Measurements from ENCODE around the gene PPP2R2D.
"Not testable (repeated sequence)": the region's sequence is repeated elsewhere in the genome, so short reads cannot be mapped to it uniquely, and the experiment has no call there.

The PPP2R2D gene

DNA sequence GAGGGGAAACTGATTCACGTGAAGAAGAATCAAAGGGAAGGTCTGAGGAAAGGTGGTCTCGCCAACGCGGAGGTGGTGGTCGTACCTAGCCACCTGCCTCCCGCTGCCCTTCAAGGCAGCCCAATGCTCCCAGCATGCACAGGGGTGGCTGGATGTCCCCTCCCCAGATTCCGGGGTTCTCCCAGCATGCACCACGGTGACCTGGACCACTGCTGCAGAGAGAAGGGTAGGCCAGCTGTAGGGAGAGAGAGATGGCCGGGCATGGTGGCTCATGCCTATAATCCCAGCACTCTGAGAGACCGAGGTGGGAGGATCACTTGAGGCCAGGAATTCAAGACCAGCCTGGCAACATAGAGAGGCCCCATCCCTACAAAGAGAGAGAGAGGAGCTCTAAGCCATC lies 32.4 kb upstream of the PPP2R2D start:
- no peak for DNase-seq (ENCODE audit: low read depth)

DNA sequence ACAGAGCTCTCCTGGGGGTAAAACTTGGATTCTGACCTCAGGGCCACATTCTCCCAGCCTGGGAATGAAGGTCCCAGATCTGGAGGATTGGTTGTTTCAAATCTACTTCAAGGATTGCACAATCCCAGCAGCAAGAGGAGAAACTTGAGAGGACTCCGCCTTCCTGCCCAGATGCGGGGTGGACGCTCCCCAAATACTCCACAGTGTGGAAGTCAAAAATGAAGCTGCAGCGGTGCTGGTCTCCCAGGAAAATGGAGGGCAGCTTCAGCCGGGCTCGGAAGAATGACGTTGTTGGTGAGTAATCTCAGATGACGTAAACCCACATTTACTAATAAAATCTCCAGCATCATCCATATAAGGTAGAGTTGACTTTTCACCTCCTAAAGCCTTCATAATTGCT lies 31.5 kb upstream of the PPP2R2D start:
- no peak for DNase-seq (ENCODE audit: low read depth)

DNA sequence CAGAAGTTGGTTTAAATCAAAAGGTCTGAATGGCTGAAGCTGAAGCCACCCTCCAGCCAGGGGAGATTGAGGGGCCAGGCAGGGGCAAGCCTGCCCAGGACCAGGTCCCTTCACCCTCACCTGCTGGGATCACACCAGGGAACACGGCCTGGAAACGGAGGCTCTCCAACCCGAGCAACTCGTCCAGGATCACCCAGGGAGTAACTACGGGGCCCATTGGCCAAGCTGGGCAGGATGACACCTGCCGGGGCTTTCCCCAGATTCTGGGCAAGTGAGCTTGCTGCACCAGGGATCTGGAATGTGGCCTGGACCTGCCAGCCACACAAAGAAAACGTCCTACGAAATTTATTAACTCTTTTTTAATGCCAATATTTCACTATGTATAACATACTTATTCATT lies 30.4 kb upstream of the PPP2R2D start:
- no peak for DNase-seq (ENCODE audit: low read depth)

DNA sequence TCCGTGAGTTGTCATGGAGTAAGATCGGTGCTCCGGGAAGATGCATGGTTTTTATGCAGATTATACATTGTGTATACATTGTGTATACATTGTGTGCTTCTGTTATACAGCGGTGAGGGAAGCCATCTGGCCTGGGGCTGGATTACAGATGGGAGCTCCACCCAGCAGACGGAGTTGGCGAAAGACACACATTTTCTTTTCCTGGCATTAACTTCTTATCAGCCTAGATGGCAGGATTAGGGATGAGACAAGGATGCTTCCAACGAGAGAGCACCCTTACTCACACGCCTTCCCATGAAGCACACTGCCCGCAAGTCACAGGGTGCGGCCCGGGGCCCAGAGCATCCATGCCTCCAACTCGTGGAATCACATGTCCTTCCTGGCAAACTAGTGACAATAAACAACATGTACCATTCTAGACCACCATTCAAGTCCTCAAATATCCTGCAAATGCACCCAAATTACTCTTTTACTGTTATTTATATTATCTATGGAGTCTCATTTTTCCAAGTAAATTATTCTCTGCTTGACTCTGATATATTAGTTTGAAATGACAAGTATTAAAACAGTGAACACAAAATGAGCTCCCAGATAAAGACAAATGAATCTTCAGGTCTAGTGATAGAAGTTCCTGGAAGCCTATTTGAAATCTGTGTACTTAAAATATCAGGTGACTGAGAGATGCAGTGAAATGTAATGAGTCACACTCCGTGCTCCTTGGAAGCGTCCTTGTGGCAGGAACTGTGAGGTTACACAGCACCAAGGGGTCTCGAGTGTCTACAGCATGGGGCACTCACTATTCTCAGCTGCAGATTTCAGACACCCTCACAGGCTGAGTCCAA lies 29.8 kb upstream of the PPP2R2D start:
- no peak for DNase-seq (ENCODE audit: low read depth)

DNA sequence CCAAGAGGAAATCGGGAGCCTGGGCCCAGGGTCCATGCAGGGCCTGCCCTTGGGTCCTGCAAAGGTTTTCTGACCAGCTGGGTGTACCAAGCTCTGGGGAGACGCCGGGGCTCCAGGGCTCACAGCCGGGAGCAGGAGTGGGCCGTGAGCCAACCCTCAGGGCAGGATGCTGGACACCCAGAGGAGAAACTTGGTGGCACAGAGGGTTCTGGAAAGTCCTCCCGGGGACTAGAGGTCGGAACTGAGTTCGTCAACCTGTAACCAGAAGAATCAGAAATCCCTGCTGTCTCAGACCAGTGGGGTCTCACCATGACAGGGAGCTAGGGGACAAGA lies 29.2 kb upstream of the PPP2R2D start:
- no peak for DNase-seq (ENCODE audit: low read depth)

DNA sequence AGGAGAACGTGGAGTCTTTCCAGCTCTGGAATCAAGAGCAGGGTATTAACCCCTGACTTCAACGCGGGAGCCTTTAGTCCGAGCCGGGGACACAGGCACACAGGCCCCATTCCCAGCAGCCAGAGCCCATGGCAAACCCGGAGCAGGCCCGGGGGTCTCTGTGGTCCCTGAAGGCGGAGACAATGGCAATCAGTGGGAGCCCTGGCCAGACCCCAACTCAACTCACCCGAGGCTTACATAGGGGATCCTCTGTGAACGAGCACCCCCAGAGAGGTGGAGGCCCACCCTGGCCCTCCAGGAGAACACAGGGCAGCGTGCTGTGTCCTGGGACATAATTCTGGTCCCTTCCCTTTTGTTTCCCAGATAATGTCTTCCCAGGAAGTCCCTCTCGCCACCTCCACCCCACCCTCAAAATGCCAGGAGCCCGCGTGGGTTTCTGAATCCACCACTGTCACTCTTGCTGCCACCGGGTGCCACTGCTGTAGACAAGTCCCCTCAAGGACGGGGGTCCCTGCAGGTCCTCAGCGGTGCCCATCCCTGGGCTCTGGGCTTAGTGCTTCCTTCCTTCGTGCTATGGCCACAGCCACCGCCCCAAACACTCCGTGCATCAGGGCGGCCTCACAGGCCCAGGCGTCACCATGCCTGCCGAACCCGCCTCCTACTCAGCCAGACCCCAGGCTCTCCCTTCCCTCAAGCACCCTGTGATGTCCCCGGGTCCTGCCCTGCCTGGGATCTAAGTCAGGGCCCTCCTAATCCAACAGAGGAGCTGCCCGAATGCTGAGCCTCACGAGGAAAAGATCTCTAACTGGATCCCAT lies 28.6 kb upstream of the PPP2R2D start:
- no peak for DNase-seq (ENCODE audit: low read depth)

DNA sequence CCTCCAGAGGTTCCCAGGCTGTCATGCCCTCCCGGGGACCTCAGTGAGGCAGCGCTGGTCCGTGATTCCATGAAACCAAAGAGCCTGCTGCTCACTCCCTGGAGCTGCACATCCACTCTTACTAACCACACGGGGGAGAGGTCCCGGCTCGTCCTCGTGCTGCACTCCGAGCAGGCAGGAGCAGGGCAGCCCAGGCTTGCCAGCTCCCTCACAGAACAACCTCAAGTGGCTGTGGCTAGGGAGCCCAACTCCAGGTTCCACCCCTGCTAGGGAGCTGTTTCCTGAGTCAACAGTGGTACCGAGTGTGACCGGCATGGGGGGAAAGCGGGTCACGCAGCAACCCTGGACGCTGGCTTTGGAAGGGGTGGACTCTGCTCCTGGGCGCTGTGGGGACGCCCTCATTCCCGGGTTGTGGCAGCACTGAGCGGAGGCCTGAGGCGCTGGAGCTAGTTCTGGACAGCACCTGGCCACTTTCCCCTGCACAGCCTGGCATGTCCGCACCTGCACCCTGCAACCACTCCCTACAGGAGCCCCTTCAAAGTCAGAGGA lies 27.9 kb upstream of the PPP2R2D start:
- DNase-seq (ENCODE audit: low read depth) = no peak

DNA sequence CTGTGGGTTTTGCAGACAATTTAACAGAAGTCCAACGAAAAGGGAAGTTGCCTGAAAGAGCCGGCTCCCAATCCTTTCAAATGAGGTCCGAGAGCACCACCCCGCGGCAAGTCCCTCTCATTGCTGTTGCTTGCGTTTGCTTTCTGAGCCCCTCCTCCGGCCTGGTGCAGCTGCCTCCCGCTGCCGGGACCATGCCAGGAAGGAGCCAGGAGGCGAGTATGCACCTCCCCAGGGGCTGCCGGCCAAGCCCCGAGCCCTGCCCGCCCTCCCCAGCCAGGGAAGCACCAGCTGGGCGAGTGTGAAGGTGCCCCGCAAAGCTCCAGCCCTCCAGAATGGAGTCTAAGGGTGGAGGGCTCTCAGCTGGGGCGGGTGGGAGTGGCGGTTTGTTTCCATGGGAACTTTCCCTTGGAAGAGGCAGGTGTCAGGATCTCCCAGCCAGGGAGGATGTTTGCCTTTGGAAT lies 25.8 kb upstream of the PPP2R2D start:
- no peak for DNase-seq (ENCODE audit: low read depth)

DNA sequence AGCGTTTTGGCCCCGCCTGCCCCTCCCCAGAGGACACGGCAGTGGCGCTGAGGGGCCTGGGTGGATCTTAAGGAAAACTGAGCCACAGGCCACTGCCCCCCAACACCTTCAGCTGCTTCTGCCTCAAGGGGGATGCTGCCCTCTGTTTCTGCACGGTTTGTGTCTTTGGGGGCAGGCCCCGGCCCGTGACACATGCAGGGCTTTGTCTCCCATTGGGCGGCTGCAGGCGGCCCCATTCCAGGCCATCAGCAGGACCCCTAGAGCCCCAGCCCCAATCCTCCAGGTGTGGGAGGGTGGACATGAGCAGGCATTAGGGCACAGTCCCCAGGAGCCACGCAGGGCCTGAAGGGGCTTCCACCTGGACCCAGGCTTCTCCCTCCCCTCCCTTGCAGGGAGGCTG lies 25.3 kb upstream of the PPP2R2D start:
- DNase-seq (ENCODE audit: low read depth) = no peak

DNA sequence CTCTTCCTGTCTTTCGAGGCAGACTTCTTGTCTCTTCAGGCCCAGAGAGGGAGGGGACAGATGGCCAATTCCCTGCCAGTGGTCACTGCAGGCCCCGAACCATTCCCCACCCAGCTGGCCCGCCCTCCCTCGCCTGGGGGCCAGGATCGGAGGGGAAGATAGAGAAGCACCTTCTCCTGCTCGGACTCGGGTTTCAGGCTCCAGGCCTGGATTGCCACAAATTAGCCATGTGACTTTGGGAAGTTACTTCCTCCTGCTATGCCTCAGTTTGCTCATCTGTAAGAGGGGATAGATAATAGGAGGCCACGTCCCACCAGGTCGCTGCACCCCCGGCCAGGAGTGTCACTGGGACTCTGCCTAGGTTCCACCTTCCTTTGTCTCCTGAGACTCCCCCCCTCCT lies 24.8 kb upstream of the PPP2R2D start:
- no peak for DNase-seq (ENCODE audit: low read depth)

DNA sequence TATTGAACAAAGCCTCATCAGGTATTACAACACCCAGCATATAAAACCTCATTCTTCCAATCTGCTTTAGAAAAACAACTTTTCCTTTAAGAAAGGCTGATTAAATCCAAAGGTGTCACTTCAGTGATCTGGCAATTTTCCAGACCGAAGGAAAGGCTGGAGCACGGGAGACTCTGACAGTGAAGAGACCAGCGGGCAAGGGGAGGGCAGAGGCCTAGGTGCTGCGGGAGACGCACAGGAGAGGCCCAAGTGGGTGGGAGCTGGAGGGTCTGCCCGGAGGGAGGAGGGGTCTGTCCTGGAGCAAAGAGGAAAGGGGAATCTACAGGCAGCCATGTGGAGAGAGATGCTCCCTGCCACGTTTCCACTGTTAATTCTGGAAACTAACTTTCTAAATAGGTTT lies 24.3 kb upstream of the PPP2R2D start:
- DNase-seq (ENCODE audit: low read depth) = no peak

DNA sequence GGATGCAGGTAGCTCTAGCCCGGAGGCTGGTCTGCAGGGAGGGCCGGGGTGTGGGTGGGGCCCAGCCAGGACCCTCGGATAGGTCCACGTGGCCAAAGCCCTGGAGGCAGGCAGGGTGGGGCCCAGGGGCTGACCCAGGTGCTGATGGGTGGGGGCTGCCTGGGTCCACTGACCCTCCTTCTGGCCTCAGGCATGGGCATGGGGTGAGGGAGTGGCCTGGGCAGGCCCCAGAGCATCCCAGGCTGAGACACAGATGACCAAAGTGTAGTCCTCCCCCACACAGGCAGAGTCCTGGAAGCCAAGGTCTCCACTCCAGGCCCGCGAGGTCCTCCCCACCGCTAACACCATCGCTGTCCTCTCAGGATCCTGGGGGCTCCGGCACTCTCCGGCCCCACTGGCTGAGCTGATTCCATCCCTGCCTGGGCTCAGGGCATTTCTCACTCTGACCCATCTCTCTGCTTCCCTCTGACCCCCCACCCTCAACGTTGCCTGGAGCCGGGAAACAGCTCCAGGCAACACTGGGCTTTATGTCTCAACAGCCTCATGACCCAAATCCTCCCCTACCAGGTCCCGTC lies 20.7 kb upstream of the PPP2R2D start:
- no peak for DNase-seq (ENCODE audit: low read depth)

DNA sequence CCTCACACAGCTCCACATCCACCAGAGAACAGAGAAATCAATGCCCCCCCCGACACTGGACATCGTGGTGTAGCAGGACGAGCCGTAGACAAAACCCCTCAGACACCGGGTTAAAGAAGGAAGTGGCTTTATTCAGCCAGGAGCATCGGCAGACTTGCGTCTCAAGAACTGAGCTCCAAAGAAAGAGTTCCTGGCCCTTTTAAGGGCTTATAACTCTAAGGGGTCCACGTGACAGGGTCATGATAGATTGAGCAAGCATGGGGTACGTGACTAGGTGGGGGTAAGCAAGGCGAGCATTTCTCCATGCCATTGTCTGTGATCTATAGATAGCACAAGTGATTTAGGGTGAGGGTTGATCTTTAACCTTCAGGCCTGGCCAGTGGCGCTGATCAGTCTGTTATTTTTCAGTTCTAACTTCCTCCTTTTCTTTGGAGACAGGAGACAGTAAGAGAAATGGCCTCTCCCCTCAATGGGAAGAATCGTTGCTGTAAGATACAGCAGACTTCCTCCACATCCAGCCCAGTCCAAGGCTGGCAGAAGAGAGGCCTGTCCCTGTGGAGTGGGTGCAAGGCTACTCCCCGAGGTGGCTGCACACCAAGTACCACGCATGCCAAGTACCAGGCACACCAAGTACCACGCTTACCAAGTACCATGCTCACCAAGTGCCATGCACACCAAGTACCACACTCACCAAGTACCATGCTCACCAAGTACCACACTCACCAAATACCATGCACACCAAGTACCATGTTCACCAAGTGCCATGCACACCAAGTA lies 19.5 kb upstream of the PPP2R2D start:
- DNase-seq (ENCODE audit: low read depth) = no peak

DNA sequence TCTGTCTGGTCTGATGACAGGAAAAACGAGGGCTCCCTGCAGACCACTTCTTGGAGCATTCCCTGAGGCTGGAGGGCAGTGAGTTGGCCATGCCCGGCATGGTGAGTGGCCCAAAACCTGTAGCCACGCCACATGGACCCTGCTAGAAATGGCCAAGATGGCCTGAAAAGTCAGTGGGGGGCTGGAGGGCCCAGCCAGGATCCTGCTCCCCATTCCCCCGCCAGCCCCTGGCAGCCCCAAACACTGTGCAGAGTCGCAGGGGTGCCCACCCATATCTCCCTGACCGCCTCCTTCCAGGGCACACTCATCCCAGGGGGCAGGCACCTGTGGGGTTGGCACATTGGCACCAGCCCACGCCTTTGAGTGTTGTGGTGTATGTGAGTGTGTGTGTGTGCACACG lies 18.7 kb upstream of the PPP2R2D start:
- no peak for DNase-seq (ENCODE audit: low read depth)

DNA sequence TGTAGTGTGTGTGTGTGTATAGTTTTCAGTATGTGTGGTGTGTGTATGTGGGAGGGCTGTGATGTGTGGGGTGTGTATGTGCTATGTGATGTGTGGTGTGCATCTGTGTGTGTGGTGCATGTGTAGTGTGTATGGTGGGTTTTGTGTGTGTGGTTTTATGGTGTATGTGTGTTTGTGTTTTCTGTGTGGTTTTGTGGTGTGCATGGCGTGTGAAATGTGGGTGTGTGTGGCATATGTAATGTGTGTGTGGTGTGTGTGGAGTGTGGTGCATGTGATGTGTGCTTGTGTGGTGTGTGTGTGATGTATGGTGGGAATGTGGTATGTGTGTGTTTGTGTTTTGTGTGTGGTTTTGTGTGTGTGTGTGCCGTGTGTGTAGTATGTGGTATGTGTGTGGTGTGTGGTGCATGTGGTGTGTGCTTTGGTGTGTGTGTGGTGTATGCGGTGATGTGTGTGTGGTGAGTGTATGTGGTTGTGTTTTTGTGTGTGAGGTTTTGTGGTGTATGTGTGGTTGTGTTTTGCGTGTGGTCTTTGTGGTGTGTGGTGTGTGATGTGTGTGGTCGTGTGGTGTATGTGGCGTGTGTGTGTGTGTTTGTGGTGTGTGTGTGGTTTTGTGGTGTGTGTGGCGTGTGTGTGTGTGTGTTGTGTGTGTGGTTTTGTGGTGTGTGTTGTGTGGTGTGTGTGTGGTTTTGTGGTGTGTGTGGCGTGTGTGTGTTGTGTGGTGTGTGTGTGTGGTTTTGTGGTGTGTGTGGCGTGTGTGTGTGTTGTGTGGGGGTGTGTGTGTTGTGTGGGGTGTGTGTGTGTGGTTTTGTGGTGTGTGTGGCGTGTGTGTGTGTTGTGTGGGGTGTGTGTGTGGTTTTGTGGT lies 18.0 kb upstream of the PPP2R2D start:
- no peak for DNase-seq (ENCODE audit: low read depth)

DNA sequence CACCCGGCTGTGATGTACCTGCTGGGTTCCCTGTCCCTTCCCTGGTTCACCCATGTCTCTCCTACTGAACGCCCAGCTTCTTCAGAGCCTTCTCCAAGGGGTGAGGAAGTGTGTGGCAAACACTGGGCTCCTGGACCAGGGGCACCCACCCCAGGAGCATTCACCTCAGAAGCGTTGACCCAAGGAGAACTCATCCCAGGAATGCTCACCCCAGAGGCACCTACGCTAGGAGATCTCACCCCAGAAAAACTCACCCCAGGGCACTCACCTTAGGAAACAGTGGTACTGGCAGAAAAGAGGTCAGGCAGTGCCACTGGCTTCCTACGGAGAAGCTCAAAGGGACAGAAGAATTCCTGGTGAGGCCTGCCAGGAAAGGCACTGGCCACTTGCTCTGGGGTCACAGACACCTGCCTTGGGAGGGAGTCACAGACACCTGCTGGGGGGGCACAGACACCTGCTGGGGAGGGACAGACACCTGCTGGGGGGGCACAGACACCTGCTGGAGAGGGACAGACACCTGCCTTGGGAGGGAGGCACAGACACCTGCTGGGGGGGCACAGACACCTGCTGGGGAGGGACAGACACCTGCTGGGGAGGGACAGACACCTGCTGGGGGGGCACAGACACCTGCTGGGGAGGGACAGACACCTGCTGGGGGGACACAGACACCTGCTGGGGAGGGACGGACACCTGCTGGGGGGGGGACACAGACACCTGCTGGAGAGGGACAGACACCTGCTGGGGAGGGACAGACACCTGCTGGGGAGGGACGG lies 17.0 kb upstream of the PPP2R2D start:
- DNase-seq (ENCODE audit: low read depth) = not testable (repeated sequence)

DNA sequence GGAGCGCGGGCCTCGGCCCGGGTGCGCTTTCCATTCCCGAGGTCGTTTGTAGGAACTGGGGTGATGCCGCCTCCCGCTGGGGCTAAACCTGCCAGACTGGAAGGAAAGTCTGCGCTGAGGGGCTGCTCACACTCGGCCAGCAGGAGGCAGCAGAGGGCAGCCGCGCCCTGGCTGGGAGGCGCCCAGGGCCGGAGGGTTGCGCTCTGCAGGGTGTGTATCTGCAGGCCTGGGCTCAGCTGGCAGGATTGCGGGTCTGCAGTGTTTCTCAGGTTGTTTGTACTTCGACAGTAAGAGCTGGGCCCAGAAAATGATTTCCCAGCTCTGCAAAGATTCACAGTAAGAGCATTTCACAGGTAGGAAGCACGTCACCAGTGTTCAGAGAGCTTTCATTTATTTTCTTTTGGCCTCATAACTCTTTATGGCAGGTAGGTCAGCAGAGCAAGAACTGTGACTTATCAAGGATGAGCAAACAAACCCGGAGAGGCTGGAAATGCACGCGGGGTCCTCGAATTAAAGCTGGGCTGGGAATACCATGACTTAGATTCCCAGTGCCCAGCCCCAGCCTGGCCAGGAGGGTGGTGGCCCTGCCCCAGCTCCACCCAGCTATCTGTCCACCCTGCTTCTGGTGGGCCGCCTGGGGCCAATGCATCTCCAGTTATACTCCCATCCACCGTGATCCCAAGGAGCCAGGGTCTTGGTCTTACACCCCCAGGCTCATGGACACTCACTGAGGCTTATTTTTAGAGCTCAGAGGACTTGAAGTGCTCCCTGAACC lies 15.2 kb upstream of the PPP2R2D start:
- DNase-seq (ENCODE audit: low read depth) = peak; percentile 70

DNA sequence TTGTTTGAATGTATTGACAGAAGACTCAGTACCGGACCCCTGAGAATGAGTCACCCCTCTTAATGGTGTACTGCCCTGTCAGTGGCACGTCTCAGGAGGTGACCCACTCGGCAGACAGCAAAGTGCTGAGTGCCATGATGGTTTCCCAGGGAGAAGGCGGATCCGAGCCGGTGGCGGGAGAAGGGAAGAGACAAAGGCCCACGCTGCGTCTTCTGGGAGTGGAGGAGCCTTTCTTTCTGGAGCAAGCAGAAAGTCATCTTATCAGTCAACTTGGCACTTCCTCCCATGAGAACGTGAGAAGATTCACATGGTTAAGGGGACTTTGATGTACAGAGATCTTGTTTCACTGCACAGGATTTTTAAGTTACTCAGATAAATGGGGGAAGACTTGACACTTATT lies 14.6 kb upstream of the PPP2R2D start:
- DNase-seq (ENCODE audit: low read depth) = no peak

DNA sequence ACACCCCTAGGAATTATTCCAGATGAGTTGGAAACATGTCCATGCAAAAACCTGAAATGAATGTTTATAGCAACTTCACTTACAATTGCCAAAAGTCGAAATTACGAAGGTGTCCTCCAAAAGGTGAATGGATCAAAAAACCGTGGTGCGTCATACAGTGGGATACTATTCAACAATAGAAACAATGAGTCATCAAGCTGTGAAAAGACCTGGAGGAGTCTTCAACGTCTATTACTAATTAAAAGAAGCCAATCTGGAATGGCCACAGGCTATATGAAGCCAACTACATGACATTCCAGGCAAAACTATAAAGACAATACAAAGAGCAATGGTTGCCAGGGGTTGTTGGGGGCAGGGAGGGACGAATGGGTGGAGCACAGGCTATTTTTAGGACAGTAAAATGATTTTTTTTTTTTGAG lies 12.6 kb upstream of the PPP2R2D start:
- no peak for DNase-seq (ENCODE audit: low read depth)

Data from activated T-helper 1 cell treated with Interleukin-2 at 50 U/mL for 16 hours (primary cell).